IMR-90 (cell line): ENCODE measurements around the gene ATG5. TPM values are rescaled to one million over a fixed set of nuclear protein-coding genes. Genes with fewer than 3 reads are reported as not detected.

Experiments
- ATAC-seq: fragments of 200-7000 bp; cut with Tn5 transposase; 2 replicates; pipeline ENCODE4 v1.9.1; 2020; ENCODE audit warnings: low read depth, mild to moderate bottlenecking, moderate library complexity
- BruUV-seq: library from RNA; stranded (reverse); fragments of 400-500 nt; replicated peaks from 2 replicates; lab custom pipeline; 2021; lab: Mats Ljungman, UMichigan
- CTCF ChIA-PET: fragments of 300-600 bp; formaldehyde crosslinking; extraction: SDS; loops from one replicate; lab custom pipeline; 2021; ENCODE audit warnings: antibody characterized with exemption; lab: Yijun Ruan, JAX
- POLR2A ChIA-PET: fragments of 300-600 bp; sonication (Branson Sonifier 250); formaldehyde crosslinking; loops from one replicate; lab custom pipeline; 2022; ENCODE audit warnings: antibody characterized with exemption; ENCODE audit not compliant: unreplicated experiment; lab: Charles Lee
- DNase-seq: peaks from one replicate; pipeline ENCODE4 v3.0.0; 2013
- H2AFZ ChIP-seq: replicated peaks from 2 replicates; pipeline ENCODE3; 2013; ENCODE audit warnings: low read length, mild to moderate bottlenecking; ENCODE audit not compliant: poor library complexity
- H2AK5ac ChIP-seq: 2 replicates; pipeline ENCODE4 v1.6.1; 2013; ENCODE audit warnings: low read depth, low read length, inconsistent platforms
- H2AK9ac ChIP-seq: replicated peaks from 2 replicates; pipeline ENCODE3; 2013; ENCODE audit warnings: mild to moderate bottlenecking, low read depth, low read length, moderate library complexity; ENCODE audit not compliant: poor library complexity
- H2BK120ac ChIP-seq: 2 replicates; pipeline ENCODE4 v1.6.1; 2013; ENCODE audit warnings: low read depth, low read length, inconsistent platforms
- H2BK15ac ChIP-seq: 3 replicates; pipeline ENCODE4 v1.6.1; 2013; ENCODE audit warnings: low read depth, low read length, inconsistent platforms
- H2BK20ac ChIP-seq: 2 replicates; pipeline ENCODE4 v1.6.1; 2013; ENCODE audit warnings: low read depth, mild to moderate bottlenecking, inconsistent platforms, low read length, moderate library complexity
- H2BK5ac ChIP-seq: 2 replicates; pipeline ENCODE4 v1.6.1; 2013; ENCODE audit warnings: mild to moderate bottlenecking, low read depth, low read length, inconsistent platforms; ENCODE audit not compliant: poor library complexity, severe bottlenecking
- H3K14ac ChIP-seq: replicated peaks from 2 replicates; pipeline ENCODE4 v1.6.1; 2013; ENCODE audit warnings: low read depth, low read length, inconsistent platforms
- H3K18ac ChIP-seq: 2 replicates; pipeline ENCODE4 v1.6.1; 2013; ENCODE audit warnings: low read depth, low read length, control low read depth
- H3K23ac ChIP-seq: 2 replicates; pipeline ENCODE4 v1.6.1; 2013; ENCODE audit warnings: low read depth, low read length, inconsistent platforms
- H3K27ac ChIP-seq: 2 replicates; pipeline ENCODE4 v1.5.1; 2013; ENCODE audit warnings: mild to moderate bottlenecking, control low read depth, low read length; ENCODE audit not compliant: insufficient read depth
- H3K27me3 ChIP-seq: 2 replicates; pipeline ENCODE4 v1.6.1; 2013; ENCODE audit warnings: low read length; ENCODE audit not compliant: control insufficient read depth, insufficient read depth
- H3K36me3 ChIP-seq: 2 replicates; pipeline ENCODE4 v1.6.1; 2013; ENCODE audit warnings: low read length, mixed read lengths; ENCODE audit not compliant: control insufficient read depth, insufficient read depth
- H3K4ac ChIP-seq: 2 replicates; pipeline ENCODE4 v1.6.1; 2013; ENCODE audit warnings: low read depth, low read length, inconsistent platforms
- H3K4me1 ChIP-seq: 2 replicates; pipeline ENCODE4 v1.6.1; 2013; ENCODE audit warnings: low read length, mixed read lengths; ENCODE audit not compliant: control insufficient read depth, insufficient read depth
- H3K4me2 ChIP-seq: 2 replicates; pipeline ENCODE4 v1.6.1; 2013; ENCODE audit warnings: low read depth, mild to moderate bottlenecking, control low read depth, low read length, moderate library complexity
- H3K4me3 ChIP-seq: 2 replicates; pipeline ENCODE4 v1.5.1; 2013; ENCODE audit warnings: low read depth, mild to moderate bottlenecking, control low read depth, low read length, moderate library complexity; ENCODE audit not compliant: insufficient read depth
- H3K56ac ChIP-seq: 2 replicates; pipeline ENCODE4 v1.6.1; 2013; ENCODE audit warnings: low read length, inconsistent platforms; ENCODE audit not compliant: insufficient read depth; ENCODE audit errors: extremely low read depth
- H3K79me1 ChIP-seq, 2 experiments: 2 replicates each; pipeline ENCODE4 v1.6.1; 2013; ENCODE audit warnings: low read length in 2 of 2, inconsistent platforms in 1 of 2, low read depth in 1 of 2
- H3K9ac ChIP-seq: 2 replicates; pipeline ENCODE4 v1.6.1; 2013; ENCODE audit warnings: low read depth, low read length, control low read depth
- H3K9me1 ChIP-seq: 2 replicates; pipeline ENCODE4 v1.6.1; 2013; ENCODE audit warnings: low read length, inconsistent platforms; ENCODE audit not compliant: insufficient read depth
- H3K9me3 ChIP-seq: 2 replicates; pipeline ENCODE4 v1.6.1; 2013; ENCODE audit warnings: low read length; ENCODE audit not compliant: control insufficient read depth, insufficient read depth
- H4K20me1 ChIP-seq: 2 replicates; pipeline ENCODE4 v1.6.1; 2013; ENCODE audit warnings: low read length, inconsistent platforms; ENCODE audit not compliant: insufficient read depth
- H4K5ac ChIP-seq: 2 replicates; pipeline ENCODE4 v1.6.1; 2013; ENCODE audit warnings: mild to moderate bottlenecking, low read depth, low read length, control low read depth
- H4K8ac ChIP-seq, 2 experiments: 2 replicates each; pipeline ENCODE4 v1.6.1; 2013; ENCODE audit warnings: low read depth in 2 of 2, low read length in 2 of 2, control low read depth in 1 of 2, inconsistent platforms in 1 of 2
- H4K91ac ChIP-seq: 2 replicates; pipeline ENCODE4 v1.6.1; 2013; ENCODE audit warnings: low read depth, low read length, inconsistent platforms; ENCODE audit not compliant: insufficient read depth
- BHLHE40 ChIP-seq: fragments of 150-350 bp; IDR thresholded peaks from 2 replicates; pipeline ENCODE4 v1.6.1; 2016; ENCODE audit warnings: mild to moderate bottlenecking, low read depth, low read length
- CEBPB ChIP-seq: IDR thresholded peaks from 2 replicates; pipeline ENCODE4 v1.6.1; 2012; ENCODE audit warnings: low read depth, low read length, improper control_type of control experiment
- CHD1 ChIP-seq: IDR thresholded peaks from 2 replicates; pipeline ENCODE4 v1.6.1; 2012; ENCODE audit warnings: low read depth, low read length, improper control_type of control experiment
- FOS ChIP-seq: fragments of 150-350 bp; IDR thresholded peaks from 2 replicates; pipeline ENCODE4 v1.6.1; 2016; ENCODE audit warnings: low read depth, low read length
- MAFK ChIP-seq: IDR thresholded peaks from 2 replicates; pipeline ENCODE4 v1.6.1; 2012; ENCODE audit warnings: low read depth, low read length, improper control_type of control experiment
- MXI1 ChIP-seq: IDR thresholded peaks from 2 replicates; pipeline ENCODE4 v1.6.1; 2012; ENCODE audit warnings: low read depth, mild to moderate bottlenecking, low read length, moderate library complexity, borderline replicate concordance
- POLR2A ChIP-seq: IDR thresholded peaks from 2 replicates; pipeline ENCODE4 v1.6.1; 2012; ENCODE audit warnings: mild to moderate bottlenecking, low read depth, low read length
- RAD21 ChIP-seq: IDR thresholded peaks from 2 replicates; pipeline ENCODE4 v1.6.1; 2012; ENCODE audit warnings: low read length, improper control_type of control experiment
- RFX5 ChIP-seq: IDR thresholded peaks from 2 replicates; pipeline ENCODE4 v1.8.0; 2012; ENCODE audit warnings: low read depth, mild to moderate bottlenecking, low read length, moderate library complexity
- WGBS, 2 experiments: methylation state at CpG; one replicate each; pipeline versions ENCODE4 v1.1.5 to v1.1.7; 2013; ENCODE audit warnings: missing lambda C conversion rate in 2 of 2; ENCODE audit not compliant: insufficient read length in 1 of 2; ENCODE audit errors: extremely low coverage in 2 of 2; 5-methylcytosine and 5-hydroxymethylcytosine counted together
- dilution Hi-C: fragments of 300-500 bp; cut with HindIII; formaldehyde crosslinking; loops from one replicate; pipeline ENCODE4 v1.14.3; 2018; ENCODE audit warnings: low sequenced_read_pairs; ENCODE audit not compliant: unreplicated experiment
- in situ Hi-C: fragments of 300-500 bp; cut with MboI; formaldehyde crosslinking; loops from 3 replicates; pipeline ENCODE4 v1.14.3; 2019; ENCODE audit warnings: low sequenced_read_pairs, inconsistent platforms, mixed read lengths
- intact Hi-C: fragments of 100-400 bp; cut with micrococcal nuclease; formaldehyde crosslinking; loops from 2 replicates; pipeline ENCODE4 v1.10.0; 2022
- polyA plus RNA-seq, 3 experiments: library from polyadenylated mRNA; depleted of rRNA; stranded (reverse); fragments of >200 nt; gene quantifications; 2 replicates each; pipeline ENCODE4 v1.2.3, GENCODE V29; 2012; ENCODE audit warnings: low replicate concordance in 1 of 3
- total RNA-seq: library from RNA; depleted of rRNA; stranded (reverse); fragments of >200 nt; gene quantifications from 2 replicates; pipeline ENCODE4 v1.2.3, GENCODE V29; 2012
- TF ChIP-seq, protein P1 (sequence below): fragments of 150-350 bp; IDR thresholded peaks from 2 replicates; pipeline ENCODE4 v1.6.1; 2017; ENCODE audit warnings: mild to moderate bottlenecking, antibody characterized with exemption, low read length, low read depth
- TF ChIP-seq, protein P2 (sequence below): conservative IDR thresholded peaks from 2 replicates; pipeline ENCODE4 v1.5.1; 2012; ENCODE audit warnings: mild to moderate bottlenecking, low read depth, low read length, improper control_type of control experiment

ATG5 gene
- total and polyA plus RNA-seq, 2 of the 4 experiments (the other 2 are of a cell fraction), result 13.5 to 28.0 TPM

DNA sequence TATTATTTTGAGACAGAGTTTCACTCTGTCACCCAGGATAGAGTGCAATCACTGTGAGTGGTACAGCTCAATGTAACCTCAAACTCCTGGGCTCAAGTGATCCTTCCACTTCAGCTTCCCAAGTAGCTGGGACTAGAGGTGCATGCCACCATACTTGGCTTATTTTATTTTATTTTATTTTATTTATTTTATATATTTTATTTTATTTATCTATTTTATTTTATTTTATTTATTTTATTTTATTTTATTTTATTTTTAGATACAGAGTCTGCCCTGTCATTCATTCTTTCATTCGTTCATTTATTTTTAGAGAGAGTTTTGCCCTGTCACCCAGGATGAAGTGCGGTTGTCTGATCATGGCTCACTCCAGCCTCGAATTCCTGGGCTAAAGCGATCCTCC, 35.5 kb downstream of the ATG5 start:
- H3K14ac ChIP-seq, result no peak overlapping the region
- no peak overlapping the region for H2BK5ac ChIP-seq
- DNase-seq, result no peak
- H3K27ac ChIP-seq, result no peak overlapping the region
- no peak overlapping the region for H3K4me3 ChIP-seq
- dilution Hi-C loops, result no loop called here
- peaks cover 2% of the 10 kb centered on the region; the same call in 1 of the 2 replicates for H3K9me3 ChIP-seq
- CTCF ChIA-PET, result interaction anchor here (1.1 kb wide), 1 partner anchor 15 kb away, joined by 3 read pairs; no protein-coding TSS in a partner anchor
- no peak overlapping the region for H3K56ac ChIP-seq
- BruUV-seq, result no TSS peak
- no peak overlapping the region for H4K8ac ChIP-seq
- H2BK120ac ChIP-seq, result no peak overlapping the region
- H4K91ac ChIP-seq, result no peak overlapping the region
- 0 out of 2 replicates have a peak, but pooled peaks cover 7% of the 10 kb centered on the region for H4K20me1 ChIP-seq
- H3K79me1 ChIP-seq, result peaks cover 23 to 53% of the 10 kb centered on the region in 2 experiments
- POLR2A ChIA-PET, result interaction anchor here (0.6 kb wide), 1 partner anchor 479 kb away, joined by 5 read pairs; no protein-coding TSS in a partner anchor
- H3K36me3 ChIP-seq, result peaks cover 4% of the 10 kb centered on the region
- H3K4me1 ChIP-seq, result no peaks in the 10 kb centered on the region
- ATAC-seq, result no peak
- intact Hi-C loops, result no loop called here
- no peak overlapping the region for H3K23ac ChIP-seq
- no peak overlapping the region for H3K4me2 ChIP-seq
- H2AK9ac ChIP-seq, result no peak overlapping the region
- no CpG with 5 or more reads among the region's 4 CpGs for WGBS, 2 experiments
- H2BK20ac ChIP-seq, result no peak overlapping the region
- H2AK5ac ChIP-seq, result no peak overlapping the region
- no peak overlapping the region for H3K9ac ChIP-seq
- no peaks in the 10 kb centered on the region for H3K9me1 ChIP-seq
- H3K4ac ChIP-seq, result no peak overlapping the region
- H2AFZ ChIP-seq, result no peak overlapping the region
- no peak overlapping the region for H4K5ac ChIP-seq
- H3K18ac ChIP-seq, result no peak overlapping the region
- TF ChIP-seq, protein P1, sequence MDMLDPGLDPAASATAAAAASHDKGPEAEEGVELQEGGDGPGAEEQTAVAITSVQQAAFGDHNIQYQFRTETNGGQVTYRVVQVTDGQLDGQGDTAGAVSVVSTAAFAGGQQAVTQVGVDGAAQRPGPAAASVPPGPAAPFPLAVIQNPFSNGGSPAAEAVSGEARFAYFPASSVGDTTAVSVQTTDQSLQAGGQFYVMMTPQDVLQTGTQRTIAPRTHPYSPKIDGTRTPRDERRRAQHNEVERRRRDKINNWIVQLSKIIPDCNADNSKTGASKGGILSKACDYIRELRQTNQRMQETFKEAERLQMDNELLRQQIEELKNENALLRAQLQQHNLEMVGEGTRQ, result no peak
- TF ChIP-seq RAD21 (no peak), POLR2A (no peak), MXI1 (no peak), FOS (no peak), BHLHE40 (no peak), CHD1 (no peak), CEBPB (no peak), MAFK (no peak), RFX5 (no peak)
- TF ChIP-seq, protein P2, sequence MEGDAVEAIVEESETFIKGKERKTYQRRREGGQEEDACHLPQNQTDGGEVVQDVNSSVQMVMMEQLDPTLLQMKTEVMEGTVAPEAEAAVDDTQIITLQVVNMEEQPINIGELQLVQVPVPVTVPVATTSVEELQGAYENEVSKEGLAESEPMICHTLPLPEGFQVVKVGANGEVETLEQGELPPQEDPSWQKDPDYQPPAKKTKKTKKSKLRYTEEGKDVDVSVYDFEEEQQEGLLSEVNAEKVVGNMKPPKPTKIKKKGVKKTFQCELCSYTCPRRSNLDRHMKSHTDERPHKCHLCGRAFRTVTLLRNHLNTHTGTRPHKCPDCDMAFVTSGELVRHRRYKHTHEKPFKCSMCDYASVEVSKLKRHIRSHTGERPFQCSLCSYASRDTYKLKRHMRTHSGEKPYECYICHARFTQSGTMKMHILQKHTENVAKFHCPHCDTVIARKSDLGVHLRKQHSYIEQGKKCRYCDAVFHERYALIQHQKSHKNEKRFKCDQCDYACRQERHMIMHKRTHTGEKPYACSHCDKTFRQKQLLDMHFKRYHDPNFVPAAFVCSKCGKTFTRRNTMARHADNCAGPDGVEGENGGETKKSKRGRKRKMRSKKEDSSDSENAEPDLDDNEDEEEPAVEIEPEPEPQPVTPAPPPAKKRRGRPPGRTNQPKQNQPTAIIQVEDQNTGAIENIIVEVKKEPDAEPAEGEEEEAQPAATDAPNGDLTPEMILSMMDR, result no peak
- H3K27me3 ChIP-seq, result no peaks in the 10 kb centered on the region
- no peak overlapping the region for H2BK15ac ChIP-seq
- in situ Hi-C loops, result no loop called here
